NCI-H2107 (cell line): ENCODE measurements around the gene ARHGEF7.
"Not testable (repeated sequence)": the region's sequence is repeated elsewhere in the genome, so short reads cannot be mapped to it uniquely, and the experiment has no call there.

Experiments used
- DNase-seq: peaks from one replicate; lab custom pipeline; 2025; lab: John Stamatoyannopoulos, UW

The ARHGEF7 gene

DNA sequence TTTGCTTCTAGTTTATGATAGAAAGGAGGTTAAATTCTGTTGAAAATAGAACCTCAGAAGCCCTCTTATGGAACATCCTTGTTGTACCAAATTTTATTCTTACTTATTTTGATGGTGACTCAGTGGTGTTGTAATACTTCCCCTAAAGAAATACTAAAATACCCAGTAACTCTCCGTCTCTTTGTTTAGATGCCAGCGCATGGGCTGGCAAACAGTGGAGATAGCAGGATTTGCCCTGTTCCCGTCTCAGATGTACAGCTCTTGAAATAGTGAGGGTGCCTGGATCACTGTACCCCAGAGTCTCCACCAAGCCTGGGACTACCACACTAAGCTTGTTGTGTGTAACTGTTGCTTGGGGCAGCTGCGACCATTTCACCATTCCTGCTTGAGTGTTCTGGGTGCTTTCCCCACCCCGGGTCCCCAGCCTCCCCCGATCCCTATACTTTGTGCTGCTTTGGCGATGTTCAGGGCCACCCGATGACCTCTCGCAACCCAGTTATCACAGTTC lies 138.3 kb downstream of the ARHGEF7 start:
- no peak for DNase-seq

- no peak for DNase-seq
Observed at GRCh38 chr13:111255228-111255790, 140.2 kb downstream of the ARHGEF7 start.

DNA sequence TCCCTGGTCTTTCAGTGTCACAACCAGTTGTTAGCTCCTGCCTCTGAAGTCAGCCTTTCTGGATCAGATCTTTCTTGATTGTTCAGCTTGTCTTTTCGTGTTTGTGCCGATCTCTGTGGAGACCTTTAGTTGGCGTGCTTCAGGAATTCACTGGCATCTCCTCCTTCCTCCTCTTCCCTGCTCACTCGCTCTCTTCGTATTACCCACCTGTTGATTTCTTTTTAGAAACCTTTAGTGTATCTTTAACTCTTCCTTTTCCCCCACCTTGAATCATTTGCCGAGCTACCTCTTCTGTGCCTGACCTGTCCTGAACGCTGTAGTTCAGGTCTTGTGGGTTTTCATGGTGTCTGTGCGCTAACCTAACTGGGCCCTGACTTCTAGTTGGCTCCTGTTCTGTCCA lies 141.3 kb downstream of the ARHGEF7 start:
- DNase-seq, result no peak

DNA sequence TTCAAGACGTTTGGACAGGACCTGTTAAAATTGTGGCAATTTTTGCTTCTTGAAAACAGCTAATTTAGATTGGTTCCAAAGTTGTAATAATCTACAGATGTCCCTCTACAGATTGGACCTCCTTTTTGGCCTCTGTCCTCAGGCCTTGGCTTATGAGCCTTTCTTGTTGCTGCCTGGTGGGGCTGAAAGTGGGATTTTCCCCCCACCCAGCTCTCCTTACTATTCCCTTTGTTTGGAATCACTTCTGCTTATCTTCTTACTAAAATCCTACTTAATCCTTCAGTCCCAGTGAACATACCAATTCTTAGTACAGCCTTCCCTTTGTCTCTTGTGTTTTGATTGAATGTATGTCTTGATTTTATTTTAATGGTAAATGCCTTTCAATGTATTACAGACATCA lies 141.8 kb downstream of the ARHGEF7 start:
- no peak for DNase-seq

- not testable (repeated sequence) for DNase-seq
Observed at GRCh38 chr13:111257899-111258298, 142.8 kb downstream of the ARHGEF7 start.

DNA sequence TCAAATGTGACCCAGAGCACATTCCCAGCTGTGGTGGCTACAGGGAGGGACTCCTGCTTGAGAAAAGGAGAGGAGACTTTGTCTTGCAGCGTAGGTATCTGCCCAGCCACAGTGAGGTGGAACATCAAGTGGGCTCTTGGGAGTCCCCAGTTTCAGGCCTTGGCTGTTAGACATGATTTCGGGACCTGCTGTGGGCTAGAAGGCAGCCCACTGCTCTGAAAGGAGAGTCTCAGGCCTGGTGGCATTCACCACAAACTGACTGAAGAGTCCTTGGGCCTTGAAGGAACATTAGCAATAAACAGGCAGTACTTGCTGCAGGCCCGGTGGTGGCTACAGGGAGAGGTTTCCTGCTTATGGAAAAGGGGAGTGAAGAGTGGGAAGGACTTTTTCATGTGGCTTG lies 143.5 kb downstream of the ARHGEF7 start:
- DNase-seq, result no peak

DNA sequence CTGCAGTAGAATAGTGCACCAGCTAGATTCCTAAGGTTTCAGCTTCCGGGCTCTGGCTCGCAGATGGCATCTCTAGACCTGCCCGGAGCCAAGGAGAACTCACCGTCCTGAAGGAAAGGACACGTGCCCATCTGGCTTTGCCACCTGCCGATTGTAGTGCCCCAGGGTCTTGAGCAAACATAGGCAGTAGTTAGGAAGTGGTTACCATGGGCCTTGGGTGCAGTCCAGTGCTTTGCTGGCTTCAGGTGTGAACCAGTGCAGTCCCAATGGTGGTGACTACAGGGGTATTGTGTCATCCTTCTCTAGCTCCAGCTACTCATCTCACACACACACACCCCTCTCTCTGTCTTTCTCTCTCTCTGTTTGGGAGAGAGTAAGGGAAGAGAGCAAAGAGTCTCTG lies 143.9 kb downstream of the ARHGEF7 start:
- no peak for DNase-seq

GRCh38 chr13:111261326-111261725 lies 146.2 kb downstream of the ARHGEF7 start:
- no peak for DNase-seq

DNA sequence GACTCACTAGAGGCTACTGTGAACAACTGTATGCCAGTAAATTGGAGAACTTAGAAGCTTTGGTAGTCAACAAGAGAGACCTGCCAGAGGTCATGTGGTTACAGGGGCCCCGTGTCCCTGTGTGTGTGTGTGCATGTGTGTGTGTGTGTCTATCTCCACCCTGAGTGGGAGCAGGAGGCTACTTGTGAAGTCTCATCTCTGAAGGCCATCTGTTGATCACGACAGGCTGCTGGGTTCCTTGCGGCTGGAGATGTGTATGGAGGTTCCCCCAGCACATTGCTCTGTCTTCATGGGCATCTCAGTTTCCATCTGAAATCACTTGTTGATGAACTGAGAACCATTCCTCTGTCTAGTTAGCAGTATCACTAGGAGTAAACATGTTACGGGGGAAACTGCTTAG lies 147.2 kb downstream of the ARHGEF7 start:
- DNase-seq, result no peak

- no peak for DNase-seq
Observed at GRCh38 chr13:111262715-111263114, 147.6 kb downstream of the ARHGEF7 start.

- DNase-seq, result no peak
Observed at GRCh38 chr13:111263566-111263965, 148.5 kb downstream of the ARHGEF7 start.

DNA sequence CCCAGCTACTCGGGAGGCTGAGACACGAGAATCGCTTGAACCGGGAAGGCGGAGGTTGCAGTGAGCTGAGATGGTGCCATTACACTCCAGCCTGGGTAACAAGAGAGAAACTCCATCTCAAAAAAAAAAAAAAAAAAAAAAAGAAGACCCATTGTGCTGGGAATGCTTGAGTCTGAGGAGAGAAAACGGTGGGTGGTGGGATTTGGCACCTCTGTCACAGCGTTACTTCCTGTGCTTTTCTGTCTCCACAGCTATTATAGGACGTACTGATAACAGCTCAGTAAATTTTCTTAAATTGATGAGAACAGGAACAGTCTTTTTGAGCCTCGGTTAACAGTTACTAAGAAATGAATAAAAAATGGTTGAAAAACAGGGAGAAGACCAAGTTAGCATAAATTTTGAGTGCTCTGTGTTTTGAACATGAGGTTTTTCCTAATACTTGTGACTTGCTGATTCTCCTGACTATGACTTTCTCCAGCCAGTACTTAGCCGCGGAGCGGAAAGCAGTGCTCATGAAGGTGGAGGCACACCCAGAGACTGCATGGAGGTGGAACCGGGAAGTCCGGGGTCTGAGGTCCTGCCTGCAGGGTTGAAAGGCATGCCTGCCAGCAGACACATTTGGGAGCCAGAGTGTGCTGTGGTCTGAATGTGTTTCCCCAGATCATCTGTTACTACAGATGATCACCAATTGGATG lies 150.0 kb downstream of the ARHGEF7 start:
- DNase-seq, result no peak

DNA sequence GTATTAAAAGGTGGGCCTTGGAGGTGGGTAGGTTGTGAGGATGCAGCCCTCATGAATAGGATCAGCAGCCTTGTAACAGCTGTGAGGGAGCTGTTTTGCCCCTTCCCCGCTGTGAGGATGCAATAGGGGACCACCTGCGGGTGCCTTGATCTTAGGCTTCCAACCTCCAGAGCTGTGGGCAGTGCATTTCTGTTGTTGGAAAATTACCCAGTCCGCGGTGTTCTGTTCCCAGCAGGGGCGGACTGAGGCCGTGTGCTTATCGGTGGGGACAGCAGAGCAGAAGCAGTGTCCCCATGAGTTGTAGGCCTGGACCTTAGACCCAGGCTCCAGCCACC lies 150.6 kb downstream of the ARHGEF7 start:
- no peak for DNase-seq

- no peak for DNase-seq
Observed at GRCh38 chr13:111267205-111267604, 152.1 kb downstream of the ARHGEF7 start.

GRCh38 chr13:111267784-111268183 lies 152.7 kb downstream of the ARHGEF7 start:
- no peak for DNase-seq

DNA sequence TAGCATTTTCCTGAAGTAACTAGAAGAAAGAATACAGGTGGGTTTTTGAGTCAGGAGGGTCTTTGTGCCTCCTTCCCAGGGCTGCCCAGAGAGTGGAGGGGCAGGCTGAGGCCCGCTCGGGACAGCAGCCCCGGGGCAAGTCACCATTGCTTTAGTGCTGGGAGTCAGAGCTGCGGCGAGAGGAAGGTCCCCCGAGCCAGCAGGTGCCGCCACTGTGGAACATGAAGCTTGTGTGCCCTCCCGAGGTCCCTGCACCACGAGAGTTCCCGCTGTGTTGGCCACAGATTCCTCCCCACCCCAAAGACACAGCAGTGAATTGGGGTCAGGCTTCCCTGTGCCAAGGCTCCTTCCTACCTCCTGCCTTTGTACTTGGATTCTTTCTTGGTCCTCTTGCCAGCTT lies 154.4 kb downstream of the ARHGEF7 start:
- DNase-seq, result no peak

DNA sequence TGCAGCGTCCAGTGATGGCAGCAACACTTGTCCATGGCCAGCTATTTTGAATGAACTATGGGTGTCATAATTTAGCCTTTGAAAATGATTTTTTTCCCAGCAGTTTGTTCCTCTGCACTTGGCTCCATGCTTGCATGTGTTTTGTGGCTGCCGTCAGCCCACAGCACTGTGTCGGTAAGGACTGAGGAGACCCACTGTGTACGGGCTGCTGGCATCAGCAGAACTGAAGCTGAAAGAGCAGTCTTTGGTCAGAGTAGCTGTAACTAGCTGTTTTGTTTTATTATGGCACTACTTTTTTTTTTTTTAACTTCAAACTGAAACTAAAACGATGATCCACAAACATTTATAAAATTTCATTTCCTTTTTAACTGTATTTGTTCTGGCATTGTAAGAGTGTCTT lies 155.0 kb downstream of the ARHGEF7 start:
- no peak for DNase-seq

DNA sequence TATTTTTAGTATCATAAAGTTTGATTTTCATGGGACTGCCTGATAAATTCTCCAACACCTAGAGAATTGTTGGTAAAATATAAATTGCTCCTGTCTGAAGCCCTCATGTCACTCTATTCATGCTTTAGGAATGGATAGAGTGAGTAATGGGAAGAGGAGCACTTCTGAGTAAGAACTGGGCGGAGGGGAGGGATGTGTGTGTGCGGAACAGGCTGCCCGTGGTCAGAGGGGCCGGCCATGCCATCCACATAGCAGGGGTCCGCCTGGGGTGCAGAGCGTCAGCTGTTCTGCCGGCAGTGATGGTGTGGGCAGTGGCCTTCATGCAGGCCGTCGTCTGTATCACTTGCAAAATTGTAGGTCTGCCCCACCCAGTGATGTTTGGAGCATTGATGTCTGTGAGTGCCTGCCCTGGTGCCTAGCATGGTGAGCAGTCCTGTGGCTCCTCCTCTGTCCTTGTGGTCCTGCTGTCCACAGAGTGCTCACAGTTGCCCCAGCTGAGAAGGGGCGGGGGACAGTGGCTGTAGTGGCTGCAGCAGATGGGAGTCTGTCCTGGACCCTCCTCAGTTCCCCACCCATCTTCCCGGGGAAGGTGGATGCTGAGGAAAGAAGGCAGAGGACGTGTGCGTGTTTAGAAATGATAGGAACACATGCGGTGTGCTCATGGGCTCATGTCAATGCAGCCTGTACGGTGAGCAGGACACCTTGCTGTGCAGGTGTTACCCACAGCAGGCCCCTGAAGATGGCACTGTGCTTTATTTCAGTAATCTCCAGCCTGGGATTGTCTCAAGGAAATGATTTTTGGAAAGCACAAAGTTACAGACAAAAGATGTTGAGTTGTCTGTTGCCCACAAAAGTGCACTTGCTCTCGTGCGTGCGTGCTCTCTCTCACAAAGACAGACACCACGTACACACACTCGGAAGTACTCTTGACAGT lies 155.9 kb downstream of the ARHGEF7 start:
- no peak for DNase-seq

DNA sequence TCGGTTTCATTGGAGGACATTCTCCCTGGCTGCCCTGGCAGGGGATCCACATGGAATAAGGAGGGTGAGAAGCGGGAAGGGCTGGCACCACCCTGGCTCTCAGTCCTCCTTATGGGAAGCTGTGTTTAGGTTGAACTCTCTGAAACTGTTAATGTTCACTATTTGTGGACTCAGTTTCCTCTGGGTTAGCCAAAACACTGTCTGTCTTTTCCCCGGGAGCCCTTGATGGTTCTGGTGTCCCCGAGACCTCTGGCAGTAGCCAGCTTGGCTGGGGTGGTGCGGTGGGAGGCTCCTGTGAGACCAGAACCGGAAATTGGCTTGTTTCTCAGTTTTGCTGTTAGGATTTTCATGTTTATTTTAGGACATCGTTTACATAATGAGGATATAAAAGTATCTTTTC lies 157.0 kb downstream of the ARHGEF7 start:
- no peak for DNase-seq

- no peak for DNase-seq
Observed at GRCh38 chr13:111275382-111275781, 160.3 kb downstream of the ARHGEF7 start.

- DNase-seq, result no peak
Observed at GRCh38 chr13:111275995-111276618, 161.0 kb downstream of the ARHGEF7 start.

- no peak for DNase-seq
Observed at GRCh38 chr13:111278258-111278657, 163.1 kb downstream of the ARHGEF7 start.
